Coronary artery (tissue), 2 donors: Measurements from ENCODE around the gene EPHA4.

Experiments
- DNase-seq: peaks from one replicate; pipeline ENCODE4 v3.0.0-alpha.2; 2017; ENCODE audit warnings: low spot score
- H3K27ac ChIP-seq, 2 donors: fragments of 200-600 bp; sonication (generic); one replicate each; pipeline ENCODE4 v1.5.1; 2016 to 2019
- H3K4me3 ChIP-seq: fragments of 200-600 bp; sonication (generic); 2 replicates; pipeline ENCODE4 v1.5.1; 2016; ENCODE audit warnings: mild to moderate bottlenecking, moderate library complexity
- CTCF ChIP-seq: fragments of 200-600 bp; sonication (generic); IDR thresholded peaks from one replicate; pipeline ENCODE4 v1.5.1; 2019; ENCODE audit warnings: antibody characterized with exemption

EPHA4 gene

GRCh38 chr2:221559991-221560390 is 12.1 kb downstream of the EPHA4 start:
- TF ChIP-seq CTCF, result no peak
- no peak for DNase-seq
- Histone ChIP-seq H3K4me3 (no peak overlapping the region), H3K27ac (no peak overlapping the region)

GRCh38 chr2:221558107-221558506 is 14.0 kb downstream of the EPHA4 start:
- no peak for DNase-seq
- Histone ChIP-seq H3K4me3 (no peak overlapping the region), H3K27ac (no peak overlapping the region)
- no peak for TF ChIP-seq CTCF

DNA sequence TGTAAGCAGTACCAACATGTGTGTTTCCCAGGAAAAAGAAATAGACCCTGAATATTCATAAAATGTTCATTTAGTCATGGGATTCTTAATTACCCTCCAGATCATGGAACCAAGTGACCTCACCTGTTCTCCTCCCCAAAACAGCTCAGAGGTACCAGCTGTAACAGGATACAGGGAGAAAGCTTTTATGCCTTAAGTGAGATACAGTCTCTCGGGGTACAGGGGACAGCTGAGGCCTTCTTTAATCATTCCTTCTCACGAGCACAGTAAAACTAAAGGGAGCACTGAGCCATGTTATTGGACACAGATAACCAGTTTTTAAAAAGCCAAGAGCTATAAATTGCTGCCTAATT is 16.6 kb downstream of the EPHA4 start:
- H3K4me3 ChIP-seq, result no peak overlapping the region

GRCh38 chr2:221554769-221555493 is 17.2 kb downstream of the EPHA4 start:
- TF ChIP-seq CTCF, result no peak
- DNase-seq, result no peak
- no peak overlapping the region for H3K27ac ChIP-seq
- H3K4me3 ChIP-seq, result no peak overlapping the region

More for the DNA sequence above, 16.6 kb downstream of the EPHA4 start:
- TF ChIP-seq CTCF, result no peak
- no peak overlapping the region for H3K27ac ChIP-seq
- no peak for DNase-seq

DNA sequence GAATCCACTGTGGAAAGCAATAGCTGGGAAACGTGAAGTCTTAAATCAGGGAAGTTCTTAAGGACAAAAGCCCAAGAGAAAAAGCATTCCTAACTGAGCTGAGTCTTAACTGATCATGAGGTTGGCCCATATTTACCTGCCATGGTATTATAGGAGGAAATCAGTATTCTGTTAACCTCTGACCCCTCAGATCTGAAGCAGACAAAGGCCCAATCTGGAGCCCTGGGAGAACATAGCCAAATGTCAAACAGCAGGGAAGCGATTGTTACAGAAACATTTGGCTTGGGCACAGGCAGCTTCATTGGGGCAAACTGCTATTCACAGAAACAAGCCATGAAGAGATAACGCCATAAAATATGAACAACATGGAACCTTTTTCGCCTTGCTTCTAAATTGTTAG is 18.8 kb downstream of the EPHA4 start:
- TF ChIP-seq CTCF, result no peak
- no peak for DNase-seq
- H3K4me3 ChIP-seq, result no peak overlapping the region
- no peak overlapping the region for H3K27ac ChIP-seq

- no peak for DNase-seq
- Histone ChIP-seq H3K27ac (no peak overlapping the region), H3K4me3 (no peak overlapping the region)
- TF ChIP-seq CTCF, result no peak
Measured at GRCh38 chr2:221552291-221552690, 19.8 kb downstream of the EPHA4 start.

DNA sequence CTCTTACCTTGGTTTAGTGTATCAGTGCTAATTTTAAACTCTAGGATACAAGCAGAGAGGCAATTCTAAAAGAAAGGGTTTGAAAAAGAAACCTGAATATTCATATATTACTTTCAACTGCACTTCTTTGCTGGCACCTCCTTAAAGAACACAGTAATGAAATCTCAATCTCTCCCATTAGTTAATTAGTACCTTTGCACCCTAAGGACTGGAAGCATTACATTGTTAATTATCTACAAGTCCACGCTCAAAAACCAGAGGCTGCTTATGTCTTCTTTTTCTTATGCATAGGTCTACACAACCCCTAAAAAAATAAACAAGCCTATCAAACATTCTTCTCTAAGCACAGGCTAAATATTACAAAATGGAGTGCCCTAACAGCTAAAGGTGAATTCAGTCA is 20.2 kb downstream of the EPHA4 start:
- Histone ChIP-seq H3K4me3 (no peak overlapping the region), H3K27ac (no peak overlapping the region)
- no peak for TF ChIP-seq CTCF
- DNase-seq, result no peak
